ENCODE data around the gene TEN1.

The TEN1 gene

GRCh38 chr17:75978938-75979704 lies at the start of gene TEN1, which contains the start of gene ACOX1:
Gene TEN1 (plus strand): TSS chr17:75979240. CDS start chr17:75986193, 6,953 bp downstream.
Gene ACOX1 (minus strand): TSS chr17:75979166. CDS start chr17:75979073, 93 bp downstream.
- peak; percentile 39; the same call in 1 of the 2 replicates for TF ChIP-seq CTCF (IDR thresholded peaks at IDR 0.05; ENCODE audit: control insufficient read depth, extremely low read depth, insufficient read depth)
- peak within 1 kb of the TSS; percentile 93 for H3K4me3 ChIP-seq (ENCODE audit: low read depth, low read length)
- peak; percentile 87 for DNase-seq (ENCODE audit: low read depth)

- no peak for TF ChIP-seq CTCF (IDR thresholded peaks at IDR 0.05; ENCODE audit: control insufficient read depth, extremely low read depth, insufficient read depth)
Measured at GRCh38 chr17:75931062-75931461, 48.0 kb upstream of the TEN1 start.

GRCh38 chr17:75932852-75933251 lies 46.2 kb upstream of the TEN1 start:
- TF ChIP-seq CTCF (IDR thresholded peaks at IDR 0.05; ENCODE audit: control insufficient read depth, extremely low read depth, insufficient read depth), result no peak
- DNase-seq (ENCODE audit: low read depth), result no peak
- H3K4me3 ChIP-seq (ENCODE audit: low read depth, low read length), result no peak overlapping the region

More at GRCh38 chr17:75931062-75931461, 48.0 kb upstream of the TEN1 start:
- no peak for DNase-seq (ENCODE audit: low read depth)
- no peak overlapping the region for H3K4me3 ChIP-seq (ENCODE audit: low read depth, low read length)

- H3K4me3 ChIP-seq (ENCODE audit: low read depth, low read length), result no peak overlapping the region
- no peak for DNase-seq (ENCODE audit: low read depth)
- no peak for TF ChIP-seq CTCF (IDR thresholded peaks at IDR 0.05; ENCODE audit: control insufficient read depth, extremely low read depth, insufficient read depth)
Measured at GRCh38 chr17:75933808-75934207, 45.2 kb upstream of the TEN1 start.

GRCh38 chr17:75937652-75938051 lies 41.4 kb upstream of the TEN1 start:
- H3K4me3 ChIP-seq (ENCODE audit: low read depth, low read length), result no peak overlapping the region
- no peak for DNase-seq (ENCODE audit: low read depth)
- TF ChIP-seq CTCF (IDR thresholded peaks at IDR 0.05; ENCODE audit: control insufficient read depth, extremely low read depth, insufficient read depth), result no peak

- peak within 1 kb of the TSS; percentile 96 for H3K4me3 ChIP-seq (ENCODE audit: low read depth, low read length)
- no peak for TF ChIP-seq CTCF (IDR thresholded peaks at IDR 0.05; ENCODE audit: control insufficient read depth, extremely low read depth, insufficient read depth)
- DNase-seq (ENCODE audit: low read depth), result peak; percentile 82
Measured at GRCh38 chr17:75940727-75941441, 38.2 kb upstream of the TEN1 start, which contains the start of gene FBF1. Gene FBF1 (minus strand): TSS chr17:75941042. CDS start chr17:75938149, 2,893 bp downstream.

All from LNCaP clone FGC (cell line).